K562 (cell line): ENCODE results near the gene FHIT. TPM values are rescaled to one million over a fixed set of nuclear protein-coding genes. Genes with fewer than 3 reads are reported as not detected.

Experiments used
- ATAC-seq: fragments of 200-7000 bp; cut with Tn5 transposase; 3 replicates; pipeline ENCODE4 v1.9.1; 2020; ENCODE audit warnings: moderate library complexity
- BruUV-seq: library from RNA; stranded (reverse); fragments of 400-500 nt; replicated peaks from 2 replicates; lab custom pipeline; 2021; lab: Mats Ljungman, UMichigan
- CTCF ChIA-PET: fragments of 300-600 bp; formaldehyde crosslinking; extraction: SDS; loops from one replicate; lab custom pipeline; 2021; ENCODE audit warnings: low intra/inter-chr PET ratio; lab: Yijun Ruan, JAX
- POLR2A ChIA-PET: fragments of 300-600, 350-650 bp; sonication (Branson Sonifier 250); formaldehyde crosslinking; extraction: SDS; loops from one replicate; lab custom pipeline; 2021; ENCODE audit warnings: antibody characterized with exemption, inconsistent platforms; lab: Yijun Ruan, JAX
- DNase-seq, 4 experiments: peaks; one replicate each; pipeline versions ENCODE4 v3.0.0 to v3.0.0-alpha.2; 2011 to 2018; ENCODE audit warnings: low spot score in 3 of 4, mixed read lengths in 3 of 4; ENCODE audit errors: extremely low read depth in 1 of 4
- FAIRE-seq: peaks from 2 replicates; lab custom pipeline; 2011; peaks lifted over from hg19 to GRCh38; lab: Jason Lieb, UNC
- H2AFZ ChIP-seq: 2 replicates; pipeline ENCODE4 v1.6.0; 2011; ENCODE audit warnings: low read depth, low read length, control low read depth, inconsistent platforms
- H3K27ac ChIP-seq: fragments of 200-600 bp; 3 replicates; pipeline ENCODE4 v1.8.0; 2011; ENCODE audit warnings: low read depth, mild to moderate bottlenecking, control low read depth, inconsistent platforms, low read length, moderate library complexity, mixed read lengths; ENCODE audit errors: extremely low read depth
- H3K27me3 ChIP-seq, 2 experiments: fragments of 300-600 bp in 1 of 2; 2 replicates in 1 of 2; 3 replicates in 1 of 2; pipeline versions ENCODE4 v1.6.0 to v1.8.0; 2011; ENCODE audit warnings: inconsistent platforms in 2 of 2, low read length in 2 of 2, mild to moderate bottlenecking in 1 of 2, mixed read lengths in 1 of 2, moderate library complexity in 1 of 2; ENCODE audit not compliant: control insufficient read depth in 2 of 2, insufficient read depth in 2 of 2
- H3K36me3 ChIP-seq: fragments of 300-600 bp; 3 replicates; pipeline ENCODE4 v1.8.0; 2011; ENCODE audit warnings: mild to moderate bottlenecking, low read length, inconsistent platforms; ENCODE audit not compliant: control insufficient read depth, insufficient read depth
- H3K4me1 ChIP-seq, 2 experiments: fragments of 200-600 bp in 1 of 2; replicated peaks in 1 of 2; 2 replicates in 1 of 2; 3 replicates in 1 of 2; pipeline versions ENCODE4 v1.5.1 to v1.8.0; 2011; ENCODE audit warnings: inconsistent platforms in 2 of 2, low read length in 2 of 2, mild to moderate bottlenecking in 1 of 2, mixed read lengths in 1 of 2, moderate library complexity in 1 of 2; ENCODE audit not compliant: control insufficient read depth in 2 of 2, insufficient read depth in 2 of 2
- H3K4me2 ChIP-seq: 2 replicates; pipeline ENCODE4 v1.6.1; 2011; ENCODE audit warnings: low read length, control low read depth, inconsistent platforms, mixed read lengths; ENCODE audit not compliant: insufficient read depth
- H3K4me3 ChIP-seq: fragments of 200-600 bp; sonication (generic), shearing (Covaris generic); 2 replicates; pipeline ENCODE4 v1.5.1; 2016; ENCODE audit warnings: control low read depth, inconsistent platforms
- H3K79me2 ChIP-seq: fragments of 200-600 bp; 3 replicates; pipeline ENCODE4 v1.8.0; 2011; ENCODE audit warnings: low read length, inconsistent platforms; ENCODE audit not compliant: control insufficient read depth, insufficient read depth
- H3K9ac ChIP-seq, 2 experiments: 2 replicates each; pipeline versions ENCODE4 v1.6.0 to v1.6.1; 2011; ENCODE audit warnings: low read depth in 2 of 2, low read length in 2 of 2, control low read depth in 1 of 2, inconsistent platforms in 1 of 2, mild to moderate bottlenecking in 1 of 2, mixed read lengths in 1 of 2; ENCODE audit not compliant: insufficient read depth in 1 of 2
- H3K9me1 ChIP-seq: one replicate; pipeline ENCODE4 v1.6.0; 2011; ENCODE audit warnings: inconsistent platforms, mild to moderate bottlenecking, low read length, moderate library complexity; ENCODE audit not compliant: control insufficient read depth, insufficient read depth
- H3K9me3 ChIP-seq: replicated peaks from 2 replicates; pipeline ENCODE4 v1.5.1; 2011; ENCODE audit warnings: low read depth, low read length, inconsistent platforms; ENCODE audit not compliant: control insufficient read depth, insufficient read depth
- H4K20me1 ChIP-seq: replicated peaks from 2 replicates; pipeline ENCODE4 v1.6.1; 2011; ENCODE audit warnings: low read length, inconsistent platforms, mixed read lengths; ENCODE audit not compliant: control insufficient read depth, insufficient read depth
- EP300 ChIP-seq: IDR thresholded peaks from 2 replicates; pipeline ENCODE4 v1.6.1; 2012; ENCODE audit warnings: low read length, improper control_type of control experiment
- NR2C1 ChIP-seq, 2 experiments: fragments of 450-650 bp; IDR thresholded peaks; 2 replicates each; pipeline ENCODE4 v1.6.1; 2017; ENCODE audit warnings: mild to moderate bottlenecking in 2 of 2, antibody characterized with exemption in 1 of 2, inconsistent platforms in 1 of 2, missing compliant biosample characterization in 1 of 2, missing genetic modification characterization in 1 of 2
- PHB2 ChIP-seq: fragments of 450-650 bp; IDR thresholded peaks from 2 replicates; pipeline ENCODE4 v1.6.1; 2017; ENCODE audit warnings: low read depth
- PYGO2 ChIP-seq: fragments of 450-650 bp; IDR thresholded peaks from 2 replicates; pipeline ENCODE4 v1.6.1; 2016; ENCODE audit warnings: mild to moderate bottlenecking, missing genetic modification characterization, moderate library complexity, missing compliant biosample characterization
- RUNX1 ChIP-seq: sonication (generic); IDR thresholded peaks from 2 replicates; pipeline ENCODE4 v1.6.1; 2016; ENCODE audit warnings: antibody characterized with exemption, low read depth
- TARDBP ChIP-seq: fragments of 450-650 bp; IDR thresholded peaks from 2 replicates; pipeline ENCODE4 v1.6.1; 2016
- U2AF1 ChIP-seq: fragments of 200-400 bp; formaldehyde crosslinking; optimal IDR thresholded peaks from 2 replicates; pipeline ENCODE3; 2017; ENCODE audit warnings: mild to moderate bottlenecking, low read depth, low read length, moderate library complexity
- ZNF12 ChIP-seq: sonication (generic); formaldehyde crosslinking; IDR thresholded peaks from 2 replicates; pipeline ENCODE4 v1.4.0; 2020; ENCODE audit warnings: mild to moderate bottlenecking, missing genetic modification reagents
- ZNF3 ChIP-seq: fragments of 250-450 bp; sonication (Bioruptor Pico); IDR thresholded peaks from 2 replicates; pipeline ENCODE4 v1.5.0; 2021; ENCODE audit warnings: mild to moderate bottlenecking, moderate library complexity
- ZZZ3 ChIP-seq: fragments of 450-650 bp; IDR thresholded peaks from 2 replicates; pipeline ENCODE4 v1.6.1; 2016; ENCODE audit warnings: antibody characterized with exemption, mild to moderate bottlenecking, moderate library complexity
- WGBS: fragments of 100-300 bp; shearing (Covaris generic); methylation state at CpG from one replicate; pipeline ENCODE4 v1.1.6; 2016; ENCODE audit warnings: low coverage, mixed read lengths; ENCODE audit not compliant: insufficient coverage; ENCODE audit errors: missing lambda C conversion rate; 5-methylcytosine and 5-hydroxymethylcytosine counted together
- in situ Hi-C: fragments of 300-500 bp; cut with MboI; formaldehyde crosslinking; loops from 4 replicates; pipeline ENCODE4 v1.15.0; 2018; ENCODE audit warnings: inconsistent platforms, mixed read lengths
- intact Hi-C: fragments of 100-400 bp; cut with micrococcal nuclease; formaldehyde crosslinking; loops from 2 replicates; pipeline ENCODE4 v1.14.2; 2022
- polyA plus RNA-seq, 8 experiments: library from polyadenylated mRNA; depleted of rRNA in 4 of 8; stranded (reverse) in 5 of 8; unstranded in 3 of 8; fragments of >200 nt; fragmentation: Nextera tagmentation in 2 of 8; fragmentation: Illumina TruSeq in 1 of 8; extraction: Ambion mirVana in 2 of 8; extraction: Trizol in 1 of 8; gene quantifications; 2 replicates each; pipeline versions ENCODE4 v1.2.1 to v1.2.3, GENCODE V29; 2011 to 2014; ENCODE audit warnings: inconsistent platforms in 1 of 8, missing spikeins in 1 of 8
- total RNA-seq, 7 experiments: library from RNA; depleted of rRNA in 6 of 7; stranded (reverse); fragments of >200 nt in 6 of 7; fragmentation: Illumina TruSeq in 2 of 7; extraction: Trizol in 2 of 7; gene quantifications; 2 replicates each; pipeline versions ENCODE4 v1.2.1 to v1.2.3, GENCODE V29; 2011 to 2021; ENCODE audit warnings: low replicate concordance in 1 of 7
- TF ChIP-seq, protein P1 (sequence below): sonication (generic); formaldehyde crosslinking; IDR thresholded peaks from 2 replicates; pipeline ENCODE4 v1.9.0; 2022; ENCODE audit warnings: mild to moderate bottlenecking, missing genetic modification reagents
- TF ChIP-seq, protein P2 (sequence below), 2 experiments: fragments of 450-650 bp in 1 of 2; sonication (generic) in 1 of 2; formaldehyde crosslinking in 1 of 2; IDR thresholded peaks; 2 replicates each; pipeline versions ENCODE4 v1.7.1 to v1.9.0; 2016 to 2022; ENCODE audit warnings: inconsistent platforms in 1 of 2, mild to moderate bottlenecking in 1 of 2, missing genetic modification reagents in 1 of 2

FHIT gene
- total and polyA plus RNA-seq, 9 of the 15 experiments (the other 6 are each of a cell fraction or from before 2014, with no cell fraction given): 1.7 to 9.1 (median 4.3) TPM

DNA sequence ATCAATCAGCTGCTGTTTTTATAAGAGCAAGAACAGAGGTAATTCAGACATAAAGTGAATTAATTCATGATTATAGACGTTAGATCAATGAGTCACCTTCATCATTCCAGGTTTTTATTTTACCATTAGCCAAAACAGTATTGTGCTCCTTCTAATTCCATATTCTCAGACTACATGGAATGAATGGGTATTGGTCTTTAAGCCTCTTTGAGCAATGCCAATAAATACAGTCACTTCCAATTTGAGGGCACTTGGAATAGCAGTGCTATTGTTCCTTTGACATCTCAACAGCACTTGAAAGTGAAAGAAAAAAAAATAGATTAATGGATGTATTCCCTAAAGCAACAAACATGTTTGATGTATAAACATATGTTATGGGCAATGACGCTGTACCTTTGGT, 1370.5 kb downstream of the FHIT start:
- intact Hi-C loops (no loop called here), in situ Hi-C loops (no loop called here)
- DNase-seq (no peak), ATAC-seq (no peak), FAIRE-seq (no peak)
- Histone ChIP-seq H3K9me1 (no peaks in the 10 kb centered on the region), H3K4me1 (peaks cover 0 to 12% of the 10 kb centered on the region in 2 experiments; a peak in 3 of 5 replicates), H3K9ac (no peak overlapping the region), H3K27me3 (no peaks in the 10 kb centered on the region), H3K9me3 (no peaks in the 10 kb centered on the region), H3K4me3 (no peak overlapping the region), H3K4me2 (no peak overlapping the region), H3K36me3 (no peaks in the 10 kb centered on the region), H4K20me1 (no peaks in the 10 kb centered on the region), H3K27ac (no peak overlapping the region), H2AFZ (no peak overlapping the region), H3K79me2 (no peaks in the 10 kb centered on the region)
- BruUV-seq: no TSS peak
- 17% methylated on average over 1 of the region's 2 CpGs for WGBS
- ChIA-PET POLR2A (no interaction called here), CTCF (no interaction called here)
- TF ChIP-seq PYGO2 (tag): no peak
- TF ChIP-seq ZNF12 (CRISPR knock-in tag): no peak
- no peak for TF ChIP-seq NR2C1 (IDR thresholded peaks at IDR 0.05)
- TF ChIP-seq NR2C1 (tag; IDR thresholded peaks at IDR 0.05): no peak
- TF ChIP-seq ZZZ3: no peak
- no peak for TF ChIP-seq RUNX1
- TF ChIP-seq U2AF1: no peak
- TF ChIP-seq PHB2: no peak
- TF ChIP-seq TARDBP: no peak
- TF ChIP-seq, protein P1, sequence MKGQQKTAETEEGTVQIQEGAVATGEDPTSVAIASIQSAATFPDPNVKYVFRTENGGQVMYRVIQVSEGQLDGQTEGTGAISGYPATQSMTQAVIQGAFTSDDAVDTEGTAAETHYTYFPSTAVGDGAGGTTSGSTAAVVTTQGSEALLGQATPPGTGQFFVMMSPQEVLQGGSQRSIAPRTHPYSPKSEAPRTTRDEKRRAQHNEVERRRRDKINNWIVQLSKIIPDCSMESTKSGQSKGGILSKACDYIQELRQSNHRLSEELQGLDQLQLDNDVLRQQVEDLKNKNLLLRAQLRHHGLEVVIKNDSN: no peak
- TF ChIP-seq EP300: no peak
- no peak for TF ChIP-seq ZNF3 (CRISPR knock-in tag)
- TF ChIP-seq, protein P2, sequence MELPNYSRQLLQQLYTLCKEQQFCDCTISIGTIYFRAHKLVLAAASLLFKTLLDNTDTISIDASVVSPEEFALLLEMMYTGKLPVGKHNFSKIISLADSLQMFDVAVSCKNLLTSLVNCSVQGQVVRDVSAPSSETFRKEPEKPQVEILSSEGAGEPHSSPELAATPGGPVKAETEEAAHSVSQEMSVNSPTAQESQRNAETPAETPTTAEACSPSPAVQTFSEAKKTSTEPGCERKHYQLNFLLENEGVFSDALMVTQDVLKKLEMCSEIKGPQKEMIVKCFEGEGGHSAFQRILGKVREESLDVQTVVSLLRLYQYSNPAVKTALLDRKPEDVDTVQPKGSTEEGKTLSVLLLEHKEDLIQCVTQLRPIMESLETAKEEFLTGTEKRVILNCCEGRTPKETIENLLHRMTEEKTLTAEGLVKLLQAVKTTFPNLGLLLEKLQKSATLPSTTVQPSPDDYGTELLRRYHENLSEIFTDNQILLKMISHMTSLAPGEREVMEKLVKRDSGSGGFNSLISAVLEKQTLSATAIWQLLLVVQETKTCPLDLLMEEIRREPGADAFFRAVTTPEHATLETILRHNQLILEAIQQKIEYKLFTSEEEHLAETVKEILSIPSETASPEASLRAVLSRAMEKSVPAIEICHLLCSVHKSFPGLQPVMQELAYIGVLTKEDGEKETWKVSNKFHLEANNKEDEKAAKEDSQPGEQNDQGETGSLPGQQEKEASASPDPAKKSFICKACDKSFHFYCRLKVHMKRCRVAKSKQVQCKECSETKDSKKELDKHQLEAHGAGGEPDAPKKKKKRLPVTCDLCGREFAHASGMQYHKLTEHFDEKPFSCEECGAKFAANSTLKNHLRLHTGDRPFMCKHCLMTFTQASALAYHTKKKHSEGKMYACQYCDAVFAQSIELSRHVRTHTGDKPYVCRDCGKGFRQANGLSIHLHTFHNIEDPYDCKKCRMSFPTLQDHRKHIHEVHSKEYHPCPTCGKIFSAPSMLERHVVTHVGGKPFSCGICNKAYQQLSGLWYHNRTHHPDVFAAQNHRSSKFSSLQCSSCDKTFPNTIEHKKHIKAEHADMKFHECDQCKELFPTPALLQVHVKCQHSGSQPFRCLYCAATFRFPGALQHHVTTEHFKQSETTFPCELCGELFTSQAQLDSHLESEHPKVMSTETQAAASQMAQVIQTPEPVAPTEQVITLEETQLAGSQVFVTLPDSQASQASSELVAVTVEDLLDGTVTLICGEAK (IDR thresholded peaks at IDR 0.05): no peak
- TF ChIP-seq, protein P2 (CRISPR knock-in tag; IDR thresholded peaks at IDR 0.05): no peak
